Keratinocyte (primary cell): ENCODE data around the gene SORT1. TPM values are rescaled to one million over a fixed set of nuclear protein-coding genes. Genes with fewer than 3 reads are reported as not detected.

Experiments used
- DNase-seq: peaks from one replicate; pipeline ENCODE4 v3.0.0-alpha.2; 2011; ENCODE audit warnings: low read depth, missing footprints, low spot score
- FAIRE-seq: peaks from 2 replicates; lab custom pipeline; 2011; peaks lifted over from hg19 to GRCh38; lab: Jason Lieb, UNC
- H2AFZ ChIP-seq: 2 replicates; pipeline ENCODE4 v1.6.0; 2012; ENCODE audit warnings: low read length, control low read depth, inconsistent platforms; ENCODE audit not compliant: control insufficient read depth
- H3K27ac ChIP-seq: 2 replicates; pipeline ENCODE4 v1.5.1; 2011; ENCODE audit warnings: low read length; ENCODE audit not compliant: control insufficient read depth, insufficient read depth
- H3K27me3 ChIP-seq: 3 replicates; pipeline ENCODE4 v1.6.0; 2011; ENCODE audit warnings: low read length; ENCODE audit not compliant: control insufficient read depth, insufficient read depth; ENCODE audit errors: extremely low read depth
- H3K36me3 ChIP-seq, 2 experiments: 2 replicates in 1 of 2; 3 replicates in 1 of 2; pipeline ENCODE4 v1.5.1; 2011; ENCODE audit warnings: low read length in 2 of 2, mild to moderate bottlenecking in 1 of 2; ENCODE audit not compliant: control insufficient read depth in 2 of 2, insufficient read depth in 2 of 2; ENCODE audit errors: extremely low read depth in 1 of 2
- H3K4me1 ChIP-seq: 3 replicates; pipeline ENCODE4 v1.5.1; 2011; ENCODE audit warnings: low read length; ENCODE audit not compliant: control insufficient read depth, insufficient read depth; ENCODE audit errors: extremely low read depth
- H3K4me2 ChIP-seq: 3 replicates; pipeline ENCODE4 v1.6.0; 2011; ENCODE audit warnings: low read depth, low read length; ENCODE audit not compliant: control insufficient read depth, insufficient read depth; ENCODE audit errors: extremely low read depth
- H3K4me3 ChIP-seq, 3 experiments: fragments of 200-600 bp in 1 of 3; sonication (generic) in 1 of 3; 2 replicates in 2 of 3; 3 replicates in 1 of 3; pipeline ENCODE4 v1.5.1; 2011 to 2016; ENCODE audit warnings: low read length in 3 of 3, mild to moderate bottlenecking in 3 of 3, control low read depth in 2 of 3, inconsistent platforms in 1 of 3, low read depth in 1 of 3, mixed read lengths in 1 of 3, mixed run types in 1 of 3, moderate library complexity in 1 of 3; ENCODE audit not compliant: control insufficient read depth in 2 of 3, insufficient read depth in 2 of 3; ENCODE audit errors: extremely low read depth in 1 of 3
- H3K79me2 ChIP-seq: 2 replicates; pipeline ENCODE4 v1.6.0; 2012; ENCODE audit warnings: low read length; ENCODE audit not compliant: control insufficient read depth, insufficient read depth
- H3K9ac ChIP-seq: 3 replicates; pipeline ENCODE4 v1.6.0; 2011; ENCODE audit warnings: low read length; ENCODE audit not compliant: control insufficient read depth, insufficient read depth; ENCODE audit errors: extremely low read depth
- H3K9me1 ChIP-seq: 3 replicates; pipeline ENCODE4 v1.6.0; 2011; ENCODE audit warnings: low read length; ENCODE audit not compliant: control insufficient read depth, insufficient read depth; ENCODE audit errors: extremely low read depth
- H3K9me3 ChIP-seq: 2 replicates; pipeline ENCODE4 v1.5.1; 2012; ENCODE audit warnings: low read depth, low read length; ENCODE audit not compliant: control insufficient read depth
- H4K20me1 ChIP-seq: 3 replicates; pipeline ENCODE4 v1.6.0; 2011; ENCODE audit warnings: low read length; ENCODE audit not compliant: control insufficient read depth, insufficient read depth; ENCODE audit errors: extremely low read depth
- EZH2 ChIP-seq: IDR thresholded peaks from one replicate; pipeline ENCODE4 v1.6.1; 2012; ENCODE audit warnings: inconsistent platforms, mild to moderate bottlenecking, low read length, moderate library complexity
- dilution Hi-C: fragments of 300-500 bp; cut with MboI; formaldehyde crosslinking; loops from one replicate; pipeline ENCODE4 v1.7.0; 2020; ENCODE audit warnings: low sequenced_read_pairs; ENCODE audit not compliant: extremely low pct_ligation_motif_present
- polyA plus RNA-seq, 5 experiments: library from polyadenylated mRNA; depleted of rRNA in 3 of 5; stranded (reverse) in 3 of 5; stranded (forward) in 1 of 5; unstranded in 1 of 5; fragments of >200 nt; gene quantifications; 1 replicate in 1 of 5; 2 replicates in 3 of 5; 3 replicates in 1 of 5; pipeline versions ENCODE4 v1.2.1 to v1.2.3, GENCODE V29; 2011 to 2012; ENCODE audit warnings: missing spikeins in 2 of 5, low read depth in 1 of 5, low replicate concordance in 1 of 5
- TF ChIP-seq, protein P1 (sequence below), 3 experiments: IDR thresholded peaks in 1 of 3; conservative IDR thresholded peaks in 1 of 3; optimal IDR thresholded peaks in 1 of 3; 2 replicates in 2 of 3; 3 replicates in 1 of 3; pipeline versions ENCODE3 to v1.5.1; 2011; ENCODE audit warnings: low read length in 3 of 3, mild to moderate bottlenecking in 3 of 3, moderate library complexity in 2 of 3, control low read depth in 1 of 3, inconsistent platforms in 1 of 3; ENCODE audit not compliant: insufficient read depth in 2 of 3; ENCODE audit errors: extremely low read depth in 1 of 3

SORT1 gene
- polyA plus RNA-seq, 1 donor (not counting 4 experiments of a cell fraction or from before 2014, with no cell fraction given) = 1.6 TPM

GRCh38 chr1:109361069-109361468 lies 36.6 kb downstream of the SORT1 start:
- Histone ChIP-seq H3K27me3 (no peaks in the 10 kb centered on the region), H2AFZ (no peak overlapping the region), H3K9ac (no peak overlapping the region), H3K4me3 (no peak overlapping the region), H3K79me2 (no peaks in the 10 kb centered on the region), H3K9me3 (no peaks in the 10 kb centered on the region), H3K36me3 (no peaks in the 10 kb centered on the region), H3K4me1 (no peaks in the 10 kb centered on the region), H3K9me1 (no peaks in the 10 kb centered on the region), H4K20me1 (no peaks in the 10 kb centered on the region), H3K4me2 (no peak overlapping the region), H3K27ac (no peak overlapping the region)
- DNase-seq = no peak
- no peak for FAIRE-seq
- dilution Hi-C loops = no loop called here
- no peak for TF ChIP-seq EZH2
- TF ChIP-seq, protein P1, sequence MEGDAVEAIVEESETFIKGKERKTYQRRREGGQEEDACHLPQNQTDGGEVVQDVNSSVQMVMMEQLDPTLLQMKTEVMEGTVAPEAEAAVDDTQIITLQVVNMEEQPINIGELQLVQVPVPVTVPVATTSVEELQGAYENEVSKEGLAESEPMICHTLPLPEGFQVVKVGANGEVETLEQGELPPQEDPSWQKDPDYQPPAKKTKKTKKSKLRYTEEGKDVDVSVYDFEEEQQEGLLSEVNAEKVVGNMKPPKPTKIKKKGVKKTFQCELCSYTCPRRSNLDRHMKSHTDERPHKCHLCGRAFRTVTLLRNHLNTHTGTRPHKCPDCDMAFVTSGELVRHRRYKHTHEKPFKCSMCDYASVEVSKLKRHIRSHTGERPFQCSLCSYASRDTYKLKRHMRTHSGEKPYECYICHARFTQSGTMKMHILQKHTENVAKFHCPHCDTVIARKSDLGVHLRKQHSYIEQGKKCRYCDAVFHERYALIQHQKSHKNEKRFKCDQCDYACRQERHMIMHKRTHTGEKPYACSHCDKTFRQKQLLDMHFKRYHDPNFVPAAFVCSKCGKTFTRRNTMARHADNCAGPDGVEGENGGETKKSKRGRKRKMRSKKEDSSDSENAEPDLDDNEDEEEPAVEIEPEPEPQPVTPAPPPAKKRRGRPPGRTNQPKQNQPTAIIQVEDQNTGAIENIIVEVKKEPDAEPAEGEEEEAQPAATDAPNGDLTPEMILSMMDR (optimal IDR thresholded peaks at IDR 0.05 in 1 of 3, IDR thresholded peaks at IDR 0.05 in 1 of 3, conservative IDR thresholded peaks at IDR 0.05 in 1 of 3; ENCODE audit: extremely low read depth in 1 of 3, insufficient read depth in 2 of 3, low read length in 3 of 3) = no peak

- no peak overlapping the region for H3K4me2 ChIP-seq
- DNase-seq = no peak
- dilution Hi-C loops = no loop called here
- FAIRE-seq = no peak
- no peak overlapping the region for H3K9ac ChIP-seq
- TF ChIP-seq, protein P1 (optimal IDR thresholded peaks at IDR 0.05 in 1 of 3, IDR thresholded peaks at IDR 0.05 in 1 of 3, conservative IDR thresholded peaks at IDR 0.05 in 1 of 3; ENCODE audit: extremely low read depth in 1 of 3, insufficient read depth in 2 of 3, low read length in 3 of 3) = no peak
- TF ChIP-seq EZH2 = no peak
- no peaks in the 10 kb centered on the region for H3K27me3 ChIP-seq
- no peak overlapping the region for H2AFZ ChIP-seq
- H3K9me1 ChIP-seq = no peaks in the 10 kb centered on the region
- no peak overlapping the region for H3K27ac ChIP-seq
- no peaks in the 10 kb centered on the region for H3K79me2 ChIP-seq
- no peaks in the 10 kb centered on the region for H3K4me1 ChIP-seq
- no peaks in the 10 kb centered on the region for H4K20me1 ChIP-seq
- H3K9me3 ChIP-seq = no peaks in the 10 kb centered on the region
- H3K4me3 ChIP-seq = no peak overlapping the region
- no peaks in the 10 kb centered on the region for H3K36me3 ChIP-seq
Measured at GRCh38 chr1:109357616-109358015, 40.1 kb downstream of the SORT1 start.
